CD4-positive, alpha-beta T cell treated with Interleukin-10 for 1 hour (primary cell): Measurements from ENCODE around the gene LEF1.
A peak's percentile ranks its signal among the peaks of the same experiment; 100 is the strongest.

Experiments
- DNase-seq: peaks from one replicate; pipeline ENCODE4 v3.0.0-alpha.2; 2020

LEF1 gene

DNA sequence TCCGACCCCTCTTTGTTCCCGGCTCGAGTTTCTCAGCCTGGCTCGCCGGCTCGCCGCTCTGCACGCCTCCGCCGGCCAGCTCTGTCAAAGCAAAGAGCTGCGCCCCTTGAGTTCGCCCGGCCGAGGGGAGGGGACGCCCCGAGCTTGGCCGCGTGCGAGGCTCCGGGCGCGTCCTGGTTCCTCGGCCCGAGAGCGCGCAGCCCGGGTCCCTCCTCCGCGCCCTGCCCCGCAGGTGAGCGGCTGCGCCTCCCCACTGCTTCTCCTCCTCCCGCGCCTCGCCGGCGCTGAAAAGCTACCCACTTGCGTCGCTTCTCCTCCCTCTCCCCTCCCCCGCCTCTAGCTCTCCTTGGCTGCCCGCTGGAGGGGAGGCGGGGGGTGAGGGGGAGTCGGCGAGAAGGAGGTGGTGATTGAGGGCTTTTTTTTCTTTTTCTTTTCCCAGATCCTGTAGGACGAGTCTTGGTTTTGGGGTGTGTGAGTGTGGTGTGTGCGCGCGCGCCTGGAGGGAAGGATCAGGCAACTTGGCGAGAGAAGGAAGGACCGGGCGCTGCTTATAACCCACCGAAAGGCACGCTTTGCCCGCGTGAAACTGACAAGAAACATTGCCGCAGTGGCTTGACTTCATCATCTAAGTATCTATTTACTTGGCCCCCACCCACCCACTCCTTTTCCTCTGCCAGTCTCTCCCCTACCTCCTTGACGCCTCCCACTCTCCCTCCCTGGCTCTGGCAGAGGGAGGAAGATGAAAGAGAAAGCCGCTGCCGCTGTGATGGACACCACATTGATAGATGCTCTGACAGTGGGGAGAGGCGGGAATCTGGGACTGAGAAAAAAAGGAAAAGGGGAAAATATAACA, at the start of gene LEF1:
Gene LEF1 (minus strand): TSS at position 262 of the 853 bp plus-strand sequence. CDS start 1,165 bp downstream, outside the sequence.
- peak; percentile 64 for DNase-seq

DNA sequence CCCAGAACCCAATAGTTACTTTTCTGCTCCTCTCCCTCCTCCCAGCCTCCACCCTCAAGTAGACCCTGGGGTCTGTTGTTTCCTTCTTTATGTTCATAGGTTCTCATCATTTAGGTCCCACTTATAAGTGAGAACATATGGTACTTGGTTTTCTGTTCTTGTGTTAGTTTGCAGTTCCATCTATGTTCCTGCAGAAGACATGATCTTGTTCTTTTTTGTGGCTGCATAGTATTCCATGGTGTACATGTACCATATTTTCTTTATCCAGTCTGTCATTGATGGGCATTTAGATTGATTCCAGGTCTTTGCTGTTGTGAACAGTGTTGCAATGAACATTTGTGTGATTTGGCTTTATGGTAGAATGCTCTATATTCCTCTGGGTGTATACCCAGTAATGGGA, 47.8 kb upstream of the LEF1 start:
- no peak for DNase-seq

DNA sequence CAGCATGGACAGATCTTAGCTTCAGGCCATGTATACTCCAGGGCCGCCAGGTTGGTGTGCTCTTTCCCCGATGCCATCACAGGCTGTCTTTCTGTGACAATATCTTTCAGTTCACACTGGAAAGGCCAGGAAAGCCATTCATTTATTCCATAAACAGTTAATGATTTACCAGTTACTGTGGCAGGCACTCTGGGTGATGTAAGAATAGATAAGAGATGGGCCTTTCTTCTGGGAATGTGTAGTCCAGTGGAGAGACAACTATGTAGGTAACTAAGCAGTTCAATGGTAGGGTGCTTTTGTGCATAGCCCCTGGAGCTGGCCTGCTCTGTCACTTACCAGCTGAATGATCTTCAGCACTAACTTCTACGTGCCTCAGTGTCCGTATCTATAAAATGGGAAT, 46.3 kb upstream of the LEF1 start:
- DNase-seq, result no peak

DNA sequence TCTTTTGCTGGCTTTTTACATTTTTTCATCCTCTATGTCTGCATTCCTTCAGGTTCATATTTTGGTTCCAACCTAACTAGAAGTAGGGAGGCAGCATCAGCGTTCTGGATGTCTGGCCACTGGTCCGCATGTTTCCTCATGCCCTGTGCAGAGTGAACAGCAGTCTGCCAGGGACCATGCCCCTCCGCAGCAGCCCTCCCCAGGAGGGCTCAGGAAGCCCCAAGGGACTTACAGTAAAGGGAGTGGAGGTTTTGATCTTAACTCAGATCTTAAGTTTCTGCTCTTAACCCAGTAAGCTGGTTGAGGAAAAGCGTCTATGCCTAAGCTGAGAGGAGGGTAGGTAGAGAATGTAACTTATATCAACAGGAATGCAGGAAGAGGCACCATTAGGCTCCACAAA, 45.0 kb upstream of the LEF1 start:
- no peak for DNase-seq

GRCh38 chr4:108213308-108213707, 44.6 kb upstream of the LEF1 start:
- no peak for DNase-seq

- DNase-seq, result no peak
These were observed 42.5 kb upstream of the LEF1 start for GRCh38 chr4:108210989-108211835.

- DNase-seq, result no peak
These were observed 40.8 kb upstream of the LEF1 start for GRCh38 chr4:108209489-108209888.

- DNase-seq, result no peak
These were observed 37.1 kb upstream of the LEF1 start for GRCh38 chr4:108205859-108206258.

- no peak for DNase-seq
These were observed 35.8 kb upstream of the LEF1 start for GRCh38 chr4:108204518-108204917.

- DNase-seq, result no peak
These were observed 34.6 kb upstream of the LEF1 start for GRCh38 chr4:108203377-108203776.

- DNase-seq, result no peak
These were observed 33.0 kb upstream of the LEF1 start for GRCh38 chr4:108201774-108202173.

DNA sequence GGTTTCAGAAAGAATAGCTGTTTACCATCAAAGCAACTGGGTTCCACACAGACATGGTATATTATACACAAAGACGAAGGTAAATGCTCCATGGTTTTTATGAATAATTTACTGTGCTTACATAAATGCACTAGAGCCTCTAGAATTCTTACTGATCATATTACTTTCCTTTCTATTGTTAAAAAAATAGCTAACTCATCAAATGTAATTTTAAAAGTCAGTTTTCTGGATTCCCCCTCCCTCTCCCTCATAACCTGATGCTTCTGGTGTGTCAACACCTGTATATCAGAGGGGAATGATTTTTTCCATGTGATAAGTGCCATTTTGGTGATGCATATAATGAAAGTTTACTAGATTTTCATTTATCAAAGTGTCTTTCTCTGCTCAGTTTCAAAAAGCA, 31.1 kb upstream of the LEF1 start:
- no peak for DNase-seq

- no peak for DNase-seq
These were observed 25.3 kb upstream of the LEF1 start for GRCh38 chr4:108193886-108194672.

DNA sequence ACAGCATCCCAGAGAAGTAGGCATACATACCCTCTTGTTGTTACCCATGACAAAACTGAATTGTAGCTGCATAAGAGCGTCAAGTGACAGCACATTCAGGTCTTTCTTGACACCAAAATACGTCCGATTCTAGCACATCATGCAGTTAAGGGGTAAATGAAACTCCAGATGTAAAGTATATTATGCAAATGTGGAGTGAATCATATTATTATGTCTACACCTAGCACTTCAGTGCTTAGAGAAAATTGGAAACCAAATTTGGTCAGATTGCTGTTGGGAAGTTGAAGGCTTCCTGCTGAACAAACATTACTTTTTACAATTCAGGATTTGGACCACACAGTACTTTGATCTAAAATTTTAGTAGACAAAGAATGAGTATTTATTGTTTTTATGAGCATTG, 24.2 kb upstream of the LEF1 start:
- no peak for DNase-seq

DNA sequence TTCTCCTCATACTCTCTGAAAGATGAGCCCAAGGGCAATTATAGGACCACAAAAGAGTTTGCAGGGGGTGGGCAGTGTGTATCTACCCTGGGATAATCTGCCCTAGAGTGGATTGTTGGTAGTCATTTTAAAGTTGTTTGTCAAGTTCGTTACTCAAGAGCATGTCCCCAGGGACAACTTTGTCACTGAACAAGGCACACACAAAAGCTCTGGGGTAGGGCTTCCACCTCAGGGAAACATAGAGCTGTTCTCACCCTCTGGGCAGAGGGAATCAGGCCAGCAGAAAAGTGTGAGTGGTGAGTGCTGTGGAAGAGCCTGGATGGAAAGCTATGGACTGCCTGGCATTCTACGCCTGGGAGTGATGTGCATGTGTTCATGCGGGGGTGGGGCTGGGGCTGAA, 23.3 kb upstream of the LEF1 start:
- no peak for DNase-seq

- no peak for DNase-seq
These were observed 22.7 kb upstream of the LEF1 start for GRCh38 chr4:108191269-108191914.

GRCh38 chr4:108188770-108189169, 20.0 kb upstream of the LEF1 start:
- DNase-seq, result no peak

DNA sequence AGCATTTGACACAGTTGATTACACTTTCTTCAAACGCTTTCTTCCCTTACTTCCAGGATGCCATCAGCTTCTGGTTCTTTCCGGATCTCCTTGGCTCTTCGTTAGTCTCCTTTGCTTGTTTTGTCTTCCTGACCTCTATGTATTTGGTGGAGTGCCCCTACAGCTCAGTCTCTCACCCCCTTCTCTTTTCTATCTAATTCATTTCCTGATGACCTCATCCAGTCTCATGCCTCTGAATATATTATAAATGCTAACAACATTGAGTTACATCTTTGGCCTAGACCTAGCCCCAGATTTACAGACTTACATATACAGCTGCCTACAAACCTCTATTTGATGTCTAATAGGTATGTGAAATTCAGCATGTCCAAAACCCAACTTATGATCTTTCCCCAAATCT, 16.5 kb upstream of the LEF1 start:
- no peak for DNase-seq

DNA sequence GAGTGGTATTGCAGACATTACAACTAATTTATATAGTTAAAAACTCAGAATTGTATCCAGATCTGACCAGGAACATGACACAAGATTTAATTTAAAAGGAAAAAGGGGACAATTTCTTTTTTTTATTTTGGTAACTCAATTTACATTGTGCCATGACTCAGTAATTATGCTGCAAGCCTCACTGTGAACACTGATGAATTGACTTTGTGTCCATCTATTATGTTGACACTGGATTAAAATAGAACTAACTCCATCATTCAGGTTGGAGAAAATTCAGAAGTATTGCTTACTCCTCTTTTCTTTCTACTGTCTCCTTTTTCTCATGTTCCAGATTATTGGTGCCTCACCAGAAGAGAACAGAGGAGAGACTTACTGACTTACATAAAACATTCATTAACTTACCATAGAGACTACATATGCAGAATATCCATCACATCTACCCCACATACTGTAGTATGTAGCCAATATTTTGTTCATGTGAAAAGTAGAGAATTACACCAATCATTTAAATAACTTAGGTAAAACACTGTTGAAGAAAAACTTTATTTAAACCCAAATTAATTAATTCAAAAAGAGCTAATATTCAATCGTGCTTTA, 15.8 kb upstream of the LEF1 start:
- no peak for DNase-seq

GRCh38 chr4:108181704-108182103, 13.0 kb upstream of the LEF1 start:
- DNase-seq, result no peak

- DNase-seq, result no peak
These were observed 11.8 kb upstream of the LEF1 start for GRCh38 chr4:108180513-108180912.

GRCh38 chr4:108175966-108176365, 7.2 kb upstream of the LEF1 start:
- DNase-seq, result no peak
